GM19328 (cell line): ENCODE results near the gene KDM5D.

ENCODE experiments used
- ATAC-seq: cut with Tn5 transposase; IDR thresholded peaks from one replicate; pipeline ENCODE4 v1.9.1; 2021; ENCODE audit warnings: mild to moderate bottlenecking, moderate library complexity; ENCODE audit not compliant: unreplicated experiment

The KDM5D gene

GRCh38 chrY:19744381-19745378 is at the start of gene KDM5D:
KDM5D (minus strand) TSS chrY:19744726; CDS start chrY:19744534, 192 bp downstream.
- ATAC-seq = no peak

DNA sequence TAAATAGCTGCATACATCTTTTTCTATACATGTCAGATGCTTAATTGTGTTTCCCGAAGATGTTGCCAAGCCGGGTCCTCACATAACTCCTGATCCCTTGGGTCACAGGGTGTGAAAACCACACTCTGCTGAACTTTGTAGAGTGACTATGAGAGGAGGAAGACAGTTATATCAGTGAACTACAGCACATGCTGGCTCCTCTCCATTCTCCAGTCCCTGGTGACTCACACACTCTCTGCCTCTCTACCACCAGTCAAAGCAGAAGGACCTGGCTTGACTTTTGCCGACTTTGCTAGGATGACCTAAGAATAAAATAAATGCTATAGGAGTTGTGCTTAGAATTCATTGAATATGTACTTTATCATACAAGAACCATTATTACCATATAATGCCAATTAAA is 23.8 kb upstream of the KDM5D start:
- ATAC-seq = no peak

DNA sequence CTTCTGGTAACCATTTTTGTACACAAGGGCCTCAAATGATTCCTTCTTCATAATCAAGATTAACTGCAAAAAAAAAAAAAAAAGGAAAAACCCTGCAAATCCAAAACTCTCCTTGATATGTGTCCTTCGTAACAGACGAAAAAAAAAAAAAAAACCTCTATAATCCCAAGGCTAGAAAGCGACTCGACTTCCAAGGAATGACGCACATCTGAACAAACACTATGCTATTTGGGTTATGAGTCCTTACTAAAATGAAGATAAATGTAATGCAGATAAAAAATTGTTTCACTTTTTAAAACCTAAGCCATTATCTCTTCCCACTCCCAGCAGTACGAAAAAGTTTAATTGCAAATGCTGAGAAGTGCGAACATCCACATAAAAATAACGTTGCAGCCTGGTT is 1.2 kb downstream of the KDM5D start:
- no peak for ATAC-seq

- no peak for ATAC-seq
Observed at GRCh38 chrY:19742153-19742552, 2.4 kb downstream of the KDM5D start.

- ATAC-seq = no peak
Observed at GRCh38 chrY:19734425-19734824, 10.1 kb downstream of the KDM5D start.

DNA sequence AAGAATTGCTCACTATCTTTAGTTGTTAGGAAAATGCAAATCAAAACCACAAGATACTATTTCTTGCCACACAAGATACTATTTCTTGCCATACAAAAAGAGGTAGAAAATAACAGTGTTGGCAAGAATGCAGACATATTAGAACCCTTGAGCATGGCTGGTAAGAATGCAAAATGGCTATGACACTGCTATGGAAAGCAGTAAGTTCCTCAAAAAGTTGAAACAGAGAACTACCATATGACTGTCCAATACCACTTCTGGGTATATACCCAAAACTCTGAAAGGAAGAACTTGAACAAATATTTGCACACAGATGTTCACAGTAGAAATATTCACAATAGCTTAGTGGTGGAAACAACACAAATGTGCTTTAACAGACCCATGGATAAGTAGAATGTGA is 26.6 kb downstream of the KDM5D start:
- ATAC-seq = no peak

GRCh38 chrY:19717146-19717545 is 27.4 kb downstream of the KDM5D start:
- ATAC-seq = no peak

- ATAC-seq = no peak
Observed at GRCh38 chrY:19715226-19715625, 29.3 kb downstream of the KDM5D start.

DNA sequence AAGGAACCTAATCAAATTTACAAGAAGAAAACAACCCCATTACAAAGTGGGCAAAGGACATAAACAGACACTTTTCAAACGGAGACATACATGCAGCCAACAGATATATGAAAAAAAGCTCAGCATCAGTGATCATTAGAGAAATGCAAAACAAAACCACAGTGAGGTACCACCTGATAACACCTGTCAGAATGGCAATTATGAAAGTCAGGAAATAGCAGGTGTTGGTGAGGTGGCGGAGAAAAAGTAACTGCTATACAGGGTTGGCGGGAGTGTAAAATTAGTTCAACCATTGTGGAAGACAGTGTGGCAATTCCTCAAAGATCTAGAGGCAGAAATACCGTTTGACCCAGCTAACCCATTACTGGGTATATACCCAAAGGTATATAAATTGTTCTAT is 31.1 kb downstream of the KDM5D start:
- ATAC-seq = no peak

- ATAC-seq = no peak
Observed at GRCh38 chrY:19706273-19706672, 38.3 kb downstream of the KDM5D start.

- ATAC-seq = no peak
Observed at GRCh38 chrY:19698495-19698894, 46.0 kb downstream of the KDM5D start.

GRCh38 chrY:19680821-19681220 is 63.7 kb downstream of the KDM5D start:
- ATAC-seq = no peak
